GM12878 (cell line): ENCODE results near the gene RPS6KA2. TPM values are rescaled to one million over a fixed set of nuclear protein-coding genes. Genes with fewer than 3 reads are reported as not detected.

Experiments used
- BCL11A ChIP-seq: IDR thresholded peaks from 2 replicates; pipeline ENCODE4 v1.6.1; 2011; ENCODE audit warnings: low read depth, low read length
- CBX5 ChIP-seq: sonication (generic); IDR thresholded peaks from 2 replicates; pipeline ENCODE4 v1.6.1; 2016; ENCODE audit warnings: low read depth, moderate library complexity, mild to moderate bottlenecking, inconsistent platforms
- FOXK2 ChIP-seq: fragments of 450-650 bp; IDR thresholded peaks from 2 replicates; pipeline ENCODE4 v1.6.1; 2017; ENCODE audit warnings: mild to moderate bottlenecking, moderate library complexity
- MYB ChIP-seq: fragments of 150-350 bp; IDR thresholded peaks from 2 replicates; pipeline ENCODE4 v1.6.1; 2014; ENCODE audit warnings: mild to moderate bottlenecking, low read depth, low read length, borderline replicate concordance
- POLR2AphosphoS2 ChIP-seq: IDR thresholded peaks from 2 replicates; pipeline ENCODE4 v1.6.1; 2011; ENCODE audit warnings: low read depth, mild to moderate bottlenecking, low read length, improper control_type of control experiment, moderate library complexity
- polyA plus RNA-seq, 11 experiments: library from polyadenylated mRNA; depleted of rRNA in 4 of 11; unstranded in 6 of 11; stranded (reverse) in 5 of 11; fragments of >200 nt; fragmentation: Nextera tagmentation in 4 of 11; fragmentation: Illumina TruSeq in 1 of 11; extraction: Ambion mirVana in 4 of 11; extraction: Trizol in 1 of 11; gene quantifications; 1 replicate in 1 of 11; 2 replicates in 10 of 11; pipeline versions ENCODE4 v1.2.1 to v1.2.3, GENCODE V29; 2011 to 2016; ENCODE audit warnings: inconsistent platforms in 2 of 11, missing spikeins in 2 of 11, low read depth in 1 of 11
- total RNA-seq, 4 experiments: library from RNA; depleted of rRNA in 3 of 4; stranded (reverse); fragments of >200 nt in 3 of 4; fragmentation: Illumina TruSeq in 1 of 4; extraction: Trizol in 1 of 4; gene quantifications; 2 replicates each; pipeline versions ENCODE4 v1.2.1 to v1.2.3, GENCODE V29; 2013 to 2021
- TF ChIP-seq, protein P1 (sequence below): fragments of 150-350 bp; IDR thresholded peaks from 2 replicates; pipeline ENCODE4 v1.6.1; 2016; ENCODE audit warnings: low read depth, low read length
- TF ChIP-seq, protein P2 (sequence below): fragments of 450-650 bp; formaldehyde crosslinking; IDR thresholded peaks from 2 replicates; pipeline ENCODE4 v1.5.0; 2022; ENCODE audit warnings: mild to moderate bottlenecking, missing genetic modification characterization

RPS6KA2 gene
- total and polyA plus RNA-seq, 10 of the 15 experiments (the other 5 are each of a cell fraction or from before 2014, with no cell fraction given) = 0.02 to 1.0 (median 0.22) TPM; not detected in 1

DNA sequence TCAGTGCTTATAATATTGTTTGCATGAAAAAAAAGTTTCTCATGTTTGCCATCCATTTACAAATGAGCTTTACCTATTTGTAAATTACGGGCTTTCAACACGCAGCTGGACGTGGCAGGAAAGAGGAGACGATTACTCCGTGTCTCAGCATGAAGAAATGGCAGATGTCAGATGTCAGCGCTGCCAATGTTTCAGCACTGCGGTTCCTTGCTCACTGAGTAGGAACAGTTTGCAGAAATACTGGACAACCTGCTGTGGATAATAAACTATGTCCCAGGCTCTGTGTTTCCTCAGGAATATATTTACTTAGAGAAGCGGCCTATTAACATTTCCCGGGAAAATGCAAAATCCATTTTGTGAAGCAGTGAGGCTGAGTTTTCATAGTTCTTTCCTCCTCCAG, 63.2 kb downstream of the RPS6KA2 start (continued):
- TF ChIP-seq, protein P1, sequence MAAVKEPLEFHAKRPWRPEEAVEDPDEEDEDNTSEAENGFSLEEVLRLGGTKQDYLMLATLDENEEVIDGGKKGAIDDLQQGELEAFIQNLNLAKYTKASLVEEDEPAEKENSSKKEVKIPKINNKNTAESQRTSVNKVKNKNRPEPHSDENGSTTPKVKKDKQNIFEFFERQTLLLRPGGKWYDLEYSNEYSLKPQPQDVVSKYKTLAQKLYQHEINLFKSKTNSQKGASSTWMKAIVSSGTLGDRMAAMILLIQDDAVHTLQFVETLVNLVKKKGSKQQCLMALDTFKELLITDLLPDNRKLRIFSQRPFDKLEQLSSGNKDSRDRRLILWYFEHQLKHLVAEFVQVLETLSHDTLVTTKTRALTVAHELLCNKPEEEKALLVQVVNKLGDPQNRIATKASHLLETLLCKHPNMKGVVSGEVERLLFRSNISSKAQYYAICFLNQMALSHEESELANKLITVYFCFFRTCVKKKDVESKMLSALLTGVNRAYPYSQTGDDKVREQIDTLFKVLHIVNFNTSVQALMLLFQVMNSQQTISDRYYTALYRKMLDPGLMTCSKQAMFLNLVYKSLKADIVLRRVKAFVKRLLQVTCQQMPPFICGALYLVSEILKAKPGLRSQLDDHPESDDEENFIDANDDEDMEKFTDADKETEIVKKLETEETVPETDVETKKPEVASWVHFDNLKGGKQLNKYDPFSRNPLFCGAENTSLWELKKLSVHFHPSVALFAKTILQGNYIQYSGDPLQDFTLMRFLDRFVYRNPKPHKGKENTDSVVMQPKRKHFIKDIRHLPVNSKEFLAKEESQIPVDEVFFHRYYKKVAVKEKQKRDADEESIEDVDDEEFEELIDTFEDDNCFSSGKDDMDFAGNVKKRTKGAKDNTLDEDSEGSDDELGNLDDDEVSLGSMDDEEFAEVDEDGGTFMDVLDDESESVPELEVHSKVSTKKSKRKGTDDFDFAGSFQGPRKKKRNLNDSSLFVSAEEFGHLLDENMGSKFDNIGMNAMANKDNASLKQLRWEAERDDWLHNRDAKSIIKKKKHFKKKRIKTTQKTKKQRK = no peak
- TF ChIP-seq, protein P2, sequence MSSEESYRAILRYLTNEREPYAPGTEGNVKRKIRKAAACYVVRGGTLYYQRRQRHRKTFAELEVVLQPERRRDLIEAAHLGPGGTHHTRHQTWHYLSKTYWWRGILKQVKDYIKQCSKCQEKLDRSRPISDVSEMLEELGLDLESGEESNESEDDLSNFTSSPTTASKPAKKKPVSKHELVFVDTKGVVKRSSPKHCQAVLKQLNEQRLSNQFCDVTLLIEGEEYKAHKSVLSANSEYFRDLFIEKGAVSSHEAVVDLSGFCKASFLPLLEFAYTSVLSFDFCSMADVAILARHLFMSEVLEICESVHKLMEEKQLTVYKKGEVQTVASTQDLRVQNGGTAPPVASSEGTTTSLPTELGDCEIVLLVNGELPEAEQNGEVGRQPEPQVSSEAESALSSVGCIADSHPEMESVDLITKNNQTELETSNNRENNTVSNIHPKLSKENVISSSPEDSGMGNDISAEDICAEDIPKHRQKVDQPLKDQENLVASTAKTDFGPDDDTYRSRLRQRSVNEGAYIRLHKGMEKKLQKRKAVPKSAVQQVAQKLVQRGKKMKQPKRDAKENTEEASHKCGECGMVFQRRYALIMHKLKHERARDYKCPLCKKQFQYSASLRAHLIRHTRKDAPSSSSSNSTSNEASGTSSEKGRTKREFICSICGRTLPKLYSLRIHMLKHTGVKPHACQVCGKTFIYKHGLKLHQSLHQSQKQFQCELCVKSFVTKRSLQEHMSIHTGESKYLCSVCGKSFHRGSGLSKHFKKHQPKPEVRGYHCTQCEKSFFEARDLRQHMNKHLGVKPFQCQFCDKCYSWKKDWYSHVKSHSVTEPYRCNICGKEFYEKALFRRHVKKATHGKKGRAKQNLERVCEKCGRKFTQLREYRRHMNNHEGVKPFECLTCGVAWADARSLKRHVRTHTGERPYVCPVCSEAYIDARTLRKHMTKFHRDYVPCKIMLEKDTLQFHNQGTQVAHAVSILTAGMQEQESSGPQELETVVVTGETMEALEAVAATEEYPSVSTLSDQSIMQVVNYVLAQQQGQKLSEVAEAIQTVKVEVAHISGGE (CRISPR knock-in tag) = no peak
- TF ChIP-seq FOXK2 (no peak), CBX5 (no peak), MYB (no peak), BCL11A (no peak), POLR2AphosphoS2 (no peak)
